ENCODE results near the gene ZNF668. TPM values are rescaled to one million over a fixed set of nuclear protein-coding genes. Genes with fewer than 3 reads are reported as not detected.

ZNF668 gene
- total and polyA plus RNA-seq, 2 of the 8 experiments (the other 6 are each of a cell fraction or from before 2014, with no cell fraction given), result 14.0 to 14.3 TPM

DNA sequence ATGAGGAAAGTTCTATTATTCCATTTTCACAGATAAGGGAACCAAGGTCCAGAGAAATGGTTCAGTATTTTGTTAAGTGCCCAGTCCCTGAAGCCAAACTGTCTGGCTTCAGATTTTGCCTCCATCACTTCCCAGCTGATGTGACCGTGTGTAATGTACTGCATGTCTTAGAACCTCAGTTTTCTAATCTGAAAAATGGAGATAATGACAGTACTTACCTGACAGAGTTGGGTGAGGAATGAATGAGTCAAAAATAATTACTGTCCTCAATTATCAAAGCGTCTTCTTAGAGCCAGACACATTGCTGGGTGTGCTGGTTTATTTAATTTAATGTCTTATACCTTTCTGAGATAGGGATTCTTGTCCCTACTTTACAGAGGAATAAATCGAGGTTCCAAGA, 6.7 kb downstream of the ZNF668 start:
- Histone ChIP-seq H2AFZ (ENCODE audit: low read length) (no peak overlapping the region), H3K56ac (replicated peaks; ENCODE audit: insufficient read length, low read depth, low read length) (no peak overlapping the region), H4K8ac (ENCODE audit: extremely low read depth, insufficient read depth, low read length) (no peak overlapping the region), H2BK12ac (ENCODE audit: low read depth, low read length) (no peak overlapping the region), H3K23ac (ENCODE audit: insufficient read length) (no peak overlapping the region), H3K27ac (ENCODE audit: low read depth, low read length) (no peak overlapping the region), H3K23me2 (ENCODE audit: low read depth, low read length) (peaks cover 1% of the 10 kb centered on the region; the same call in 1 of the 2 replicates), H2BK120ac (replicated peaks; ENCODE audit: low read depth, low read length) (no peak overlapping the region), H3K4me3 (ENCODE audit: extremely low read depth in 1 of 4, insufficient read depth in 2 of 4, low read depth in 3 of 4, low read length in 4 of 4) (no peak overlapping the region), H2AK5ac (ENCODE audit: low read depth, low read length) (no peak overlapping the region), H3K79me1 (ENCODE audit: low read depth, low read length) (peaks cover 13% of the 10 kb centered on the region; the same call in 1 of the 2 replicates), H2BK15ac (ENCODE audit: low read length) (no peak overlapping the region), H3K14ac (ENCODE audit: insufficient read length) (no peak overlapping the region), H4K20me1 (replicated peaks in 1 of 2; ENCODE audit: control insufficient read depth in 1 of 2, insufficient read depth in 2 of 2, low read length in 2 of 2) (peaks cover 0 to 12% of the 10 kb centered on the region in 2 experiments), H3K79me2 (ENCODE audit: control insufficient read depth in 1 of 2, insufficient read depth in 2 of 2, low read length in 2 of 2) (peaks cover 10 to 50% of the 10 kb centered on the region in 2 experiments), H3K4ac (replicated peaks; ENCODE audit: insufficient read length, low read depth, low read length) (no peak overlapping the region), H4K91ac (replicated peaks; ENCODE audit: insufficient read length, low read length) (no peak overlapping the region), H3K36me3 (ENCODE audit: control insufficient read depth in 2 of 4, insufficient read depth in 4 of 4, low read length in 3 of 4) (peaks cover 0 to 11% (median 4%) of the 10 kb centered on the region in 4 experiments; a peak in 4 of 8 replicates), H3K18ac (ENCODE audit: extremely low read depth, low read length) (no peak overlapping the region), H4K5ac (ENCODE audit: insufficient read length, low read depth, low read length) (no peak overlapping the region), H2BK20ac (ENCODE audit: low read length) (no peak overlapping the region), H3K9me3 (ENCODE audit: insufficient read depth in 2 of 2, low read depth in 1 of 2, low read length in 1 of 2) (no peaks in the 10 kb centered on the region), H3K4me1 (replicated peaks in 1 of 4; ENCODE audit: control insufficient read depth in 3 of 4, insufficient read depth in 4 of 4, low read length in 3 of 4) (peaks cover 0 to 1% (median 0%) of the 10 kb centered on the region in 4 experiments; a peak in 2 of 7 replicates), H2BK5ac (ENCODE audit: low read depth, low read length) (no peak overlapping the region), H3K9ac (replicated peaks in 1 of 4; ENCODE audit: extremely low read depth in 1 of 4, low read depth in 3 of 4, low read length in 3 of 4) (no peak overlapping the region), H3K27me3 (replicated peaks in 1 of 4; ENCODE audit: control insufficient read depth in 3 of 4, extremely low read depth in 1 of 4, insufficient read depth in 3 of 4, low read length in 3 of 4) (no peaks in the 10 kb centered on the region), H3K4me2 (ENCODE audit: insufficient read depth in 1 of 2, low read depth in 2 of 2, low read length in 2 of 2) (no peak overlapping the region)
- ChIA-PET CTCF (ENCODE audit: partially characterized antibody) (interaction anchor here (0.7 to 2.0 kb wide), 6 partner anchors 16 to 114 kb away, joined by 3 to 10 read pairs (median 4); partner anchors contain the start of gene HSD3B7), POLR2A (ENCODE audit: partially characterized antibody) (interaction anchor here (1.4 to 1.8 kb wide), 2 partner anchors 14 to 112 kb away, joined by 4 read pairs; no protein-coding TSS in a partner anchor)
- TF ChIP-seq TBP (IDR thresholded peaks at IDR 0.05; ENCODE audit: low read depth, low read length) (no peak), ASH2L (IDR thresholded peaks at IDR 0.05; ENCODE audit: low read length) (no peak), FOSL1 (IDR thresholded peaks at IDR 0.05; ENCODE audit: insufficient read depth, low read depth, low read length) (no peak), CEBPB (IDR thresholded peaks at IDR 0.05; ENCODE audit: low read depth, low read length) (no peak), KDM5A (IDR thresholded peaks at IDR 0.05; ENCODE audit: low read length) (no peak), SIN3A (conservative IDR thresholded peaks at IDR 0.05 in 1 of 2, IDR thresholded peaks at IDR 0.05 in 1 of 2; ENCODE audit: low read depth in 1 of 2, low read length in 2 of 2) (no peak)
- TF ChIP-seq, protein P1, sequence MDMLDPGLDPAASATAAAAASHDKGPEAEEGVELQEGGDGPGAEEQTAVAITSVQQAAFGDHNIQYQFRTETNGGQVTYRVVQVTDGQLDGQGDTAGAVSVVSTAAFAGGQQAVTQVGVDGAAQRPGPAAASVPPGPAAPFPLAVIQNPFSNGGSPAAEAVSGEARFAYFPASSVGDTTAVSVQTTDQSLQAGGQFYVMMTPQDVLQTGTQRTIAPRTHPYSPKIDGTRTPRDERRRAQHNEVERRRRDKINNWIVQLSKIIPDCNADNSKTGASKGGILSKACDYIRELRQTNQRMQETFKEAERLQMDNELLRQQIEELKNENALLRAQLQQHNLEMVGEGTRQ (IDR thresholded peaks at IDR 0.05; ENCODE audit: low read length), result no peak
- FAIRE-seq (no peak), DNase-seq (ENCODE audit: low read depth in 1 of 2, low spot score in 2 of 2) (no peak)
- WGBS, 2 experiments (ENCODE audit: extremely low coverage in 1 of 2, insufficient coverage in 1 of 2, insufficient read length in 1 of 2, insufficient replicate concordance in 2 of 2, low coverage in 1 of 2, low lambda C conversion rate in 2 of 2, missing lambda C conversion rate in 1 of 2), result 90% methylated on average over 3 of the region's 3 CpGs; no CpG with 5 or more reads in 1 of the 2 experiments
